PFSK-1 (cell line): ENCODE measurements around the gene RASSF4.

Experiments
- FOXP2 ChIP-seq: optimal IDR thresholded peaks from 2 replicates; pipeline ENCODE3; 2011; ENCODE audit warnings: borderline replicate concordance, control low read depth, inconsistent platforms; ENCODE audit not compliant: insufficient read depth; ENCODE audit errors: extremely low read length, extremely low read depth
- POLR2AphosphoS5 ChIP-seq: IDR thresholded peaks from 2 replicates; pipeline ENCODE4 v1.6.1; 2012; ENCODE audit warnings: low read depth, mild to moderate bottlenecking, control low read depth, low read length, moderate library complexity
- SIN3A ChIP-seq: IDR thresholded peaks from 2 replicates; pipeline ENCODE4 v1.6.1; 2012; ENCODE audit warnings: mild to moderate bottlenecking, low read length, moderate library complexity, borderline replicate concordance; ENCODE audit not compliant: insufficient read depth
- TAF1 ChIP-seq: IDR thresholded peaks from 2 replicates; pipeline ENCODE4 v1.6.1; 2012; ENCODE audit warnings: low read length, control low read depth, borderline replicate concordance; ENCODE audit not compliant: insufficient read depth
- TF ChIP-seq, protein P1 (sequence below), 2 experiments: IDR thresholded peaks; 2 replicates each; pipeline versions ENCODE4 v1.6.1 to v1.8.0; 2011 to 2012; ENCODE audit warnings: low read depth in 2 of 2, low read length in 2 of 2, control low read depth in 1 of 2, inconsistent platforms in 1 of 2, mild to moderate bottlenecking in 1 of 2, moderate library complexity in 1 of 2; ENCODE audit not compliant: insufficient read depth in 1 of 2

RASSF4 gene

DNA sequence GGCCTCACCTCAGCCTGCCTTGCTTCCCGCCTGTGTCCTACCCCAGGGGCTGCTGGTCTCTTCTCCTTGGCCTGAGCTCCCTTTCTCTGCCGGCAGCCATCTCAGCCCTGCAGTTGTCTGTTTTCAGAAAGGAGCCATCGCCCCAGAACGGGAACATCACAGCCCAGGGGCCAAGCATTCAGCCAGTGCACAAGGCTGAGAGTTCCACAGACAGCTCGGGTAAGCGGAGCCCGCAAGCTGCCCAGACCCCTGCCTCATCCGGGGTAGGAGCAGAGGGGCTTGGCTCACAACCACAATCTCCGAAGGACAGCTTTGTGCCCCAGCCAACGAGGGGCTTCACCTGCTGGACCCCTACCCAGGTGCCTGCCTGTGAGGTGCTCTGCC is 24.3 kb downstream of the RASSF4 start:
- TF ChIP-seq, protein P1, sequence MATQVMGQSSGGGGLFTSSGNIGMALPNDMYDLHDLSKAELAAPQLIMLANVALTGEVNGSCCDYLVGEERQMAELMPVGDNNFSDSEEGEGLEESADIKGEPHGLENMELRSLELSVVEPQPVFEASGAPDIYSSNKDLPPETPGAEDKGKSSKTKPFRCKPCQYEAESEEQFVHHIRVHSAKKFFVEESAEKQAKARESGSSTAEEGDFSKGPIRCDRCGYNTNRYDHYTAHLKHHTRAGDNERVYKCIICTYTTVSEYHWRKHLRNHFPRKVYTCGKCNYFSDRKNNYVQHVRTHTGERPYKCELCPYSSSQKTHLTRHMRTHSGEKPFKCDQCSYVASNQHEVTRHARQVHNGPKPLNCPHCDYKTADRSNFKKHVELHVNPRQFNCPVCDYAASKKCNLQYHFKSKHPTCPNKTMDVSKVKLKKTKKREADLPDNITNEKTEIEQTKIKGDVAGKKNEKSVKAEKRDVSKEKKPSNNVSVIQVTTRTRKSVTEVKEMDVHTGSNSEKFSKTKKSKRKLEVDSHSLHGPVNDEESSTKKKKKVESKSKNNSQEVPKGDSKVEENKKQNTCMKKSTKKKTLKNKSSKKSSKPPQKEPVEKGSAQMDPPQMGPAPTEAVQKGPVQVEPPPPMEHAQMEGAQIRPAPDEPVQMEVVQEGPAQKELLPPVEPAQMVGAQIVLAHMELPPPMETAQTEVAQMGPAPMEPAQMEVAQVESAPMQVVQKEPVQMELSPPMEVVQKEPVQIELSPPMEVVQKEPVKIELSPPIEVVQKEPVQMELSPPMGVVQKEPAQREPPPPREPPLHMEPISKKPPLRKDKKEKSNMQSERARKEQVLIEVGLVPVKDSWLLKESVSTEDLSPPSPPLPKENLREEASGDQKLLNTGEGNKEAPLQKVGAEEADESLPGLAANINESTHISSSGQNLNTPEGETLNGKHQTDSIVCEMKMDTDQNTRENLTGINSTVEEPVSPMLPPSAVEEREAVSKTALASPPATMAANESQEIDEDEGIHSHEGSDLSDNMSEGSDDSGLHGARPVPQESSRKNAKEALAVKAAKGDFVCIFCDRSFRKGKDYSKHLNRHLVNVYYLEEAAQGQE (IDR thresholded peaks at IDR 0.05; ENCODE audit: insufficient read depth in 1 of 2, low read depth in 2 of 2, low read length in 2 of 2), result no peak
- TF ChIP-seq FOXP2 (no peak), POLR2AphosphoS5 (no peak)

DNA sequence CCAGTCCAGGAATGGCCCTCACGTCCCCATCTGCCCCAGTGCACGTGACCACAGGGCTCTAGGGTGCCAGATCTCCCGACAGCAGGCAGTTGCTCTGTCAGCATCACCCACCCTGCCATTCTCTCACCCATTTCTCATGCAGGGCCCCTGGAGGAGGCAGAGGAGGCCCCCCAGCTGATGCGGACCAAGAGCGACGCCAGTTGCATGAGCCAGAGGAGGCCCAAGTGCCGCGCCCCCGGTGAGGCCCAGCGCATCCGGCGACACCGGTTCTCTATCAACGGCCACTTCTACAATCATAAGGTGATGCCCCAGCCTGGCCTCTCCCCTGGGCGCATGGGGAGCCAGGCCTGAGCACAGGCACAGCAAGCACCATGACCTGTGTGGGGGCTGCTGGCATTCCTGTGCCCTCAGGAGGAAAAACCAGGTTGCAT is 25.1 kb downstream of the RASSF4 start:
- TF ChIP-seq POLR2AphosphoS5 (no peak), TAF1 (no peak), SIN3A (no peak), FOXP2 (no peak)
- TF ChIP-seq, protein P1 (IDR thresholded peaks at IDR 0.05; ENCODE audit: insufficient read depth in 1 of 2, low read depth in 2 of 2, low read length in 2 of 2), result no peak

DNA sequence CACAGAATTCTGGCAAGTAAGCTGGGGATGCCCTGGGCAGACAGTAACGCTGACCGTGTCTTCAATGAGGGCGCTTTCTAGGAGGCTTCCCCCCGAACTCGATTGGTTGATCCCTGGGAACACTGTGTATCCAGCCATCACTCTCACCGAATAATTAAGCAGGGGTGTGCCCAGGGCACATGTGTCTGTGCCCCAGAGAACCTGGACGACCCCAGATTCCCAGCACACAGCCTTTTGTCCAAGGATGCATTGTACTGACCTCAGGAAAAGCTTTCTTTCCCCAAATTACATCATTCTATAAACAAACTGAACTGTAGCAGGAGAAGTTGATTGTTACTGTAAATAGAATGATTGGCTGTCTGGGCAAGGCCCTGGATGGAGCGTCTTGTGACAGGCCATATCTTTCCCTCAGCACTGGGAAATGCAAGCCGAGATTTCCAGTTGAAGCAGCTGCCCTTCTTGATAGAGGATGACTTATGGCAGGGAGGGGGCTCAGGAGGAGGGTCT is 25.6 kb downstream of the RASSF4 start:
- TF ChIP-seq FOXP2, result no peak
- TF ChIP-seq, protein P1 (IDR thresholded peaks at IDR 0.05; ENCODE audit: insufficient read depth in 1 of 2, low read depth in 2 of 2, low read length in 2 of 2), result no peak

DNA sequence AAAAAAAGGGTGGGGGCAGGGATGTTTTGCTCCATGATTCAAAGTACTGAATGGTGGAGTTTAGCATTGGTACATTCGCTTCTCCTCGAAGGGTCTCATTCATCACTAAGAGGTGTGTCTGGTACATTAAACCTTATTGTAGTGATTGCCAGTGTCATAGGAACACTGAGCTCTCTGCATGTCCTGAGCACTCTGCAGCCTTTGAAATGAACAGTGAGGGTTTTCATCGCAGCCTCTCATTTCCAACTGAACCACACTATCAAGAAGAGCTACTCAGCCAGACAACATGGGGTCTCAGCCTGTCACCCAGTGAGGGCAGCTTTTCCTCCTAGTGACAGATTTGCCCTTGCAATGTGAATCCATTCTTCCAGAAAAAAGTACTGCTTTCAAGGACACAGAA is 26.6 kb downstream of the RASSF4 start:
- TF ChIP-seq, protein P1 (IDR thresholded peaks at IDR 0.05; ENCODE audit: insufficient read depth in 1 of 2, low read depth in 2 of 2, low read length in 2 of 2), result no peak
- TF ChIP-seq TAF1, result no peak
- TF ChIP-seq POLR2AphosphoS5, result no peak
- TF ChIP-seq SIN3A, result no peak
- TF ChIP-seq FOXP2, result no peak

DNA sequence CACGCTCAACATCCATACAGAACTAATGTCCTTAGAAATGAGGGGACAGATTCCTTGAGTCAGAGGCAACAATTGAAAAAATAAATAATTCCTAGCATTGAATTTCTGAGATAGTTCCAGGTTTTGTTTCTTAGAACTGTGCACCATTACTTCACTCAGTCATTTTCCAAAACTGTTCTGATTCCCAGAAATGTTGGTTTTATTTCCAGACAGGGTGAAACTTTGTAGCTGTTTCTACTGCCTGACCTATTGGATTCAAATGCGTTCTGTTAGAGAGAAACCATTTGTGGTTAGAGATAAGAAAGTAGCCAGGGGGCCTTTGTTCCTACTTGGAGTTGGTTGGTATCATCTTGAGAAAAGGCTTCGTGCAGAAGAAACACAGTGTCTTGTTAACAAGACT is 27.1 kb downstream of the RASSF4 start:
- TF ChIP-seq, protein P1 (IDR thresholded peaks at IDR 0.05; ENCODE audit: insufficient read depth in 1 of 2, low read depth in 2 of 2, low read length in 2 of 2), result no peak
- TF ChIP-seq POLR2AphosphoS5 (no peak), TAF1 (no peak), FOXP2 (no peak), SIN3A (no peak)
